KMS-11 (cell line): ENCODE results near the gene AP4B1.

ENCODE experiments used
- H2AFZ ChIP-seq: fragments of 200-600 bp; sonication (generic); 2 replicates; pipeline ENCODE4 v1.6.1; 2016; ENCODE audit warnings: antibody characterized with exemption, mixed run types, low read depth
- H3K27ac ChIP-seq: fragments of 200-600 bp; sonication (generic); 2 replicates; pipeline ENCODE4 v1.6.1; 2016; ENCODE audit warnings: mild to moderate bottlenecking, mixed run types
- H3K27me3 ChIP-seq: fragments of 200-600 bp; sonication (generic); 2 replicates; pipeline ENCODE4 v1.6.1; 2017; ENCODE audit warnings: mild to moderate bottlenecking, low read depth, mixed run types, moderate library complexity; ENCODE audit not compliant: insufficient read depth
- H3K36me3 ChIP-seq: fragments of 200-600 bp; sonication (generic); 2 replicates; pipeline ENCODE4 v1.6.1; 2017; ENCODE audit warnings: mild to moderate bottlenecking, mixed run types; ENCODE audit not compliant: insufficient read depth
- H3K4me1 ChIP-seq: fragments of 200-600 bp; sonication (generic); 2 replicates; pipeline ENCODE4 v1.6.1; 2016; ENCODE audit warnings: mild to moderate bottlenecking, low read depth, mixed run types; ENCODE audit not compliant: poor library complexity, severe bottlenecking
- H3K4me2 ChIP-seq: fragments of 200-600 bp; sonication (generic); 2 replicates; pipeline ENCODE4 v1.7.0; 2016; ENCODE audit warnings: mild to moderate bottlenecking, mixed run types
- H3K4me3 ChIP-seq: fragments of 200-600 bp; sonication (generic); IDR thresholded peaks from 2 replicates; pipeline ENCODE4 v1.6.1; 2017; ENCODE audit warnings: low read depth, low read length, mixed read lengths; ENCODE audit not compliant: insufficient read depth
- H3K79me2 ChIP-seq: fragments of 200-600 bp; sonication (generic); 2 replicates; pipeline ENCODE4 v1.6.1; 2016; ENCODE audit warnings: low read depth, mixed run types; ENCODE audit not compliant: insufficient read depth
- H3K9ac ChIP-seq: fragments of 200-600 bp; sonication (generic); 2 replicates; pipeline ENCODE4 v1.6.1; 2016; ENCODE audit warnings: mild to moderate bottlenecking, mixed run types
- H4K20me1 ChIP-seq: fragments of 200-600 bp; sonication (generic); 2 replicates; pipeline ENCODE4 v1.6.1; 2016; ENCODE audit warnings: mild to moderate bottlenecking, mixed run types; ENCODE audit not compliant: insufficient read depth
- TF ChIP-seq, protein P1 (sequence below): fragments of 200-600 bp; sonication (generic); conservative IDR thresholded peaks from 2 replicates; pipeline ENCODE4 v1.6.1; 2017; ENCODE audit warnings: low read depth, mild to moderate bottlenecking, antibody characterized with exemption, low read length, moderate library complexity, mixed read lengths

AP4B1 gene

GRCh38 chr1:113875714-113876113 is 28.9 kb downstream of the AP4B1 start:
- no peak overlapping the region for H3K4me3 ChIP-seq
- no peak overlapping the region for H3K27ac ChIP-seq
- H3K36me3 ChIP-seq, result no peaks in the 10 kb centered on the region
- H2AFZ ChIP-seq, result no peak overlapping the region
- H4K20me1 ChIP-seq, result no peaks in the 10 kb centered on the region
- H3K27me3 ChIP-seq, result no peaks in the 10 kb centered on the region
- peaks cover 73% of the 10 kb centered on the region for H3K4me1 ChIP-seq
- TF ChIP-seq, protein P1, sequence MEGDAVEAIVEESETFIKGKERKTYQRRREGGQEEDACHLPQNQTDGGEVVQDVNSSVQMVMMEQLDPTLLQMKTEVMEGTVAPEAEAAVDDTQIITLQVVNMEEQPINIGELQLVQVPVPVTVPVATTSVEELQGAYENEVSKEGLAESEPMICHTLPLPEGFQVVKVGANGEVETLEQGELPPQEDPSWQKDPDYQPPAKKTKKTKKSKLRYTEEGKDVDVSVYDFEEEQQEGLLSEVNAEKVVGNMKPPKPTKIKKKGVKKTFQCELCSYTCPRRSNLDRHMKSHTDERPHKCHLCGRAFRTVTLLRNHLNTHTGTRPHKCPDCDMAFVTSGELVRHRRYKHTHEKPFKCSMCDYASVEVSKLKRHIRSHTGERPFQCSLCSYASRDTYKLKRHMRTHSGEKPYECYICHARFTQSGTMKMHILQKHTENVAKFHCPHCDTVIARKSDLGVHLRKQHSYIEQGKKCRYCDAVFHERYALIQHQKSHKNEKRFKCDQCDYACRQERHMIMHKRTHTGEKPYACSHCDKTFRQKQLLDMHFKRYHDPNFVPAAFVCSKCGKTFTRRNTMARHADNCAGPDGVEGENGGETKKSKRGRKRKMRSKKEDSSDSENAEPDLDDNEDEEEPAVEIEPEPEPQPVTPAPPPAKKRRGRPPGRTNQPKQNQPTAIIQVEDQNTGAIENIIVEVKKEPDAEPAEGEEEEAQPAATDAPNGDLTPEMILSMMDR, result no peak
- H3K79me2 ChIP-seq, result peaks cover 8% of the 10 kb centered on the region
- no peak overlapping the region for H3K4me2 ChIP-seq
- H3K9ac ChIP-seq, result no peak overlapping the region

GRCh38 chr1:113874012-113874879 is 30.4 kb downstream of the AP4B1 start:
- Histone ChIP-seq H2AFZ (no peak overlapping the region), H3K9ac (no peak overlapping the region), H3K27ac (no peak overlapping the region)

GRCh38 chr1:113872219-113872935 is 32.2 kb downstream of the AP4B1 start:
- no peaks in the 10 kb centered on the region for H4K20me1 ChIP-seq
- no peak overlapping the region for H3K4me3 ChIP-seq
- H2AFZ ChIP-seq, result peak overlapping the region; percentile 58
- H3K36me3 ChIP-seq, result no peaks in the 10 kb centered on the region
- peak overlapping the region; percentile 92 for H3K27ac ChIP-seq
- peak overlapping the region; percentile 91 for H3K9ac ChIP-seq
- H3K4me2 ChIP-seq, result peak overlapping the region; percentile 63
- H3K4me1 ChIP-seq, result peaks cover 76% of the 10 kb centered on the region
- no peaks in the 10 kb centered on the region for H3K27me3 ChIP-seq
- peaks cover 21% of the 10 kb centered on the region for H3K79me2 ChIP-seq
- TF ChIP-seq, protein P1, result no peak

More at GRCh38 chr1:113874012-113874879, 30.4 kb downstream of the AP4B1 start:
- Histone ChIP-seq H3K4me2 (no peak overlapping the region), H4K20me1 (no peaks in the 10 kb centered on the region), H3K36me3 (no peaks in the 10 kb centered on the region), H3K79me2 (peaks cover 21% of the 10 kb centered on the region), H3K4me3 (no peak overlapping the region), H3K4me1 (peaks cover 71% of the 10 kb centered on the region), H3K27me3 (no peaks in the 10 kb centered on the region)
- TF ChIP-seq, protein P1, result peak; percentile 35; the same call in 1 of the 2 replicates

DNA sequence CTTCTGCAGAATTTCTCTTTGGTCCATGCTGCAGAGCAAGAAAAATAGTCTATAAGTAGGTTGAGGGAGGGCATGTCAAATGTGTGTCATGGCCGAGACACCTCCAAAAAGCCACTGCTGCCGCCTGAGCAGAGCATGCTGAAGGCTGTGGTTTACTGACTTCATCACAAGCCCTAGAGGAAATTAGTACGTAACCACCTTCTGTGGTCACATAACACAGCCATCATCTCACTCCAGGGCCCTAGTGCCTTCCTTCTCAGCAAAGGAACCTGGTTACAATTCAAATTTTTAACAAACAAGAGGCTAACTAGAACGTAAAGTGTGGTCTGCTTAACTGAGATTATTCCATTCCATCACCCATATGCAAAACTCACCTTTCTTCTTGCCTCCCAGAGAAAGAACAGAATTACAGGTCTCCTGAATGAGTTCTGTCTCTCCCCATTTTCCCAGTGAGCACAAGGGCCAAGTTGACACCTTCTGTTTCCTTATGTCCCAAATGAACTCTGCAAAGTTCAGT is 32.9 kb downstream of the AP4B1 start, which contains the start of gene PTPN22:
Gene PTPN22 (minus strand): TSS at position 116 of the 517 bp plus-strand sequence.
- Histone ChIP-seq H3K79me2 (peaks cover 21% of the 10 kb centered on the region), H3K4me2 (peak within 1 kb of the TSS; percentile 63), H3K36me3 (no peaks in the 10 kb centered on the region), H3K4me3 (peak within 1 kb of the TSS; percentile 12), H3K27ac (peak within 1 kb of the TSS; percentile 92), H3K4me1 (peaks cover 76% of the 10 kb centered on the region), H4K20me1 (no peaks in the 10 kb centered on the region), H3K9ac (peak within 1 kb of the TSS; percentile 91), H2AFZ (peak within 1 kb of the TSS; percentile 58), H3K27me3 (no peaks in the 10 kb centered on the region)
- TF ChIP-seq, protein P1, result no peak
